HG03378 (cell line): ENCODE data around the gene SMCR8.
"Not testable (repeated sequence)": the region's sequence is repeated elsewhere in the genome, so short reads cannot be mapped to it uniquely, and the experiment has no call there.

ENCODE experiments used
- ATAC-seq: cut with Tn5 transposase; IDR thresholded peaks from one replicate; pipeline ENCODE4 v1.9.1; 2021; ENCODE audit warnings: mild to moderate bottlenecking, moderate library complexity; ENCODE audit not compliant: unreplicated experiment

Gene SMCR8

GRCh38 chr17:18314731-18315561, at the start of gene SMCR8, which contains the start of gene TOP3A:
Gene SMCR8 (plus strand): TSS chr17:18315293. CDS start chr17:18315790, 497 bp downstream.
Gene TOP3A (minus strand): TSS chr17:18314994. CDS start chr17:18314778, 216 bp downstream.
- peak; percentile 57 for ATAC-seq

GRCh38 chr17:18267366-18267765, 47.7 kb upstream of the SMCR8 start:
- no peak for ATAC-seq

DNA sequence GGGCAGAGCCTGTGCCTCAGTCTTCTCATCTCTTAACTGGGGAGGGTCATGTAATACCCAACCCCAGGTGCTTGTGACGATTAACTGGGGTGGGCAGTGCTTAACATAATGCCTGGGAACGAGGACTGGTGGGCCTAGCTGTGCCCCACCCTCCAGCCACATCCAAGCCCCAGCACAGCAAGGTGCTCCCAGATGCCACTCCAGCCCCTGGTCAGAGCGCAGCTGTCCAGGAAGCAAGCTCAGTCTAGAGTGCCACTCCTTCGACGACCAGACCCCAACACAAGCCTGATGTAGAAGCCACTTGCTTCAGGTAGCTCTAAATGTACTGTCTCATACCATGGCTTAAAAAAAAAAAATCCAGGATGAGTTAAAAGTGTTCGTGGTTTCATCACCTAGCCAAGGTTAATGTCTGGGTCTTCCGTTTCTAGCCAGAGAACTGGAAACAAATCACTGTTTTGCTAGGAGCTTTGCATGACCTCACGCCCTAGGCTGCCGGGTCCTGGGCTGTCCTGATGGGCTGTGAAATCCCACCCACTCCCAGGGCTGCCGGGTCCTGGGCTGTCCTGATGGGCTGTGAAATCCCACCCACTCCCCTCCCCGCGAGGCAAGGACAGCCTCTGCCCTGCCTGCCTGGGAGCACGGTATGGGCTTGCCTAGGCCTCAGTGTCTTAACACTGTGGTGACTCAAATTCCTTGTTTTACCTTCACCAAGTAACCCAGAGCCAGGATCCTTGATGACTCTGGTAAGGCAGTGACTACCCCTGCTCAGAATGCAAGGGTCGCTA, 47.0 kb upstream of the SMCR8 start:
- no peak for ATAC-seq

GRCh38 chr17:18270046-18270931, 44.8 kb upstream of the SMCR8 start:
- ATAC-seq: no peak

- no peak for ATAC-seq
Measured at GRCh38 chr17:18277076-18277475, 38.0 kb upstream of the SMCR8 start.

- ATAC-seq: no peak
Measured at GRCh38 chr17:18278867-18279266, 36.2 kb upstream of the SMCR8 start.

DNA sequence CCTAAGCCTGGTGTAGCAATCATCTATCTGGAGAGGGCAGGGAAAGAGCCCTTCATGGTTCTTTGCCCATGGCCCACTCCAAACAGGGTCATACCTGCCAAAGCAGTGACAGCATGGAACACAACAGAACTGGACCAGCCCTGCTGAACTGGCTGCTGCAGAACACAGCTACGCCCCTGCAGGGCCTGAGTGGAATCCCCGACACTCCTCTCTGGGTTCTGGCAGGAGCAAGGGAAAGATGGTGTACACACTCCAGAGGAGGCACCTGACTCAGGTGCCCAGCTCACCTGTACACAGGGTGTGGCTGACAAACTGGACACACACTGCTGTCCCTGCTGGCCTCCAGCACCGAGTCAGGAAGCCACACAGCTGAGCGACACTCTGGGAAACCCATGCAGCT, 34.8 kb upstream of the SMCR8 start:
- ATAC-seq: no peak

GRCh38 chr17:18280766-18281371, 34.2 kb upstream of the SMCR8 start:
- no peak for ATAC-seq

- no peak for ATAC-seq
Measured at GRCh38 chr17:18281788-18282187, 33.3 kb upstream of the SMCR8 start.

- no peak for ATAC-seq
Measured at GRCh38 chr17:18285296-18285695, 29.8 kb upstream of the SMCR8 start.

DNA sequence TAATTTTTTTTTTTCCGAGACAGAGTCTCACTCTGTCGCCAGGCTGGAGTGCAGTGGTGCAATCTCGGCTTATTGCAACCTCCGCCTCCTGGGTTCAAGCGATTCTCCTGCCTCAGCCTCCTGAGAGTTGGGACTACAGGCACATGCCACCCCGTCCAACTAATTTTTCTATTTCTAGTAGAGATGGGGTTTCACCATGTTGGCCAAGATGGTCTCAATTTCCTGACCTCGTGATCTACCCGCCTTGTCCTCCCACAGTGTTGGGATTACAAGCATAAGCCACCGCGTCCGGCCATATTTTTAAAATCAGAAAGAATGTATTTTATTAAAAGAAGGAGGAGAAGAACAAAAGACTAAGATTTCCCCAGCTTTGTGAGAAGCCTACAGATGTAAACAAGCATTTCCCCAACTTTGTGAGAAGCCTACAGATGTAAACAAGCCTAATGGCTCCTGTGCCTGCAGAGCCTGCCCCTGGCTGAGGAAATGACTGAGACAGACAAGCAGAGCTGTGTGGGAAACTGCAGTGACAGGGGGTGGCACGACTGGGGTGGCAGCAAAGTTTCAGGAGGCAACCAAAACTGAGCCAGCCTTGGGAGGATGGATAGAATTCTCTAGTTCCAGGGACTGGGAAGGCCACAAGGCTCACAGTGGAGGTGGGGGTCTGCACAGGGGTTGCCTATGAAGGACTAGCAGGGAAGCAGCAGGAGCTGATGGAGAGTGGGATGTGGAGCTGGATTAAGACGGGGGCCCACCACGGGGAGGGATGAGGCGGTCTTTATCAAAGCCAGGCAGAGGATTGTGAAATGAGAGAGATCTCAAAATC, 23.2 kb upstream of the SMCR8 start:
- ATAC-seq: no peak

DNA sequence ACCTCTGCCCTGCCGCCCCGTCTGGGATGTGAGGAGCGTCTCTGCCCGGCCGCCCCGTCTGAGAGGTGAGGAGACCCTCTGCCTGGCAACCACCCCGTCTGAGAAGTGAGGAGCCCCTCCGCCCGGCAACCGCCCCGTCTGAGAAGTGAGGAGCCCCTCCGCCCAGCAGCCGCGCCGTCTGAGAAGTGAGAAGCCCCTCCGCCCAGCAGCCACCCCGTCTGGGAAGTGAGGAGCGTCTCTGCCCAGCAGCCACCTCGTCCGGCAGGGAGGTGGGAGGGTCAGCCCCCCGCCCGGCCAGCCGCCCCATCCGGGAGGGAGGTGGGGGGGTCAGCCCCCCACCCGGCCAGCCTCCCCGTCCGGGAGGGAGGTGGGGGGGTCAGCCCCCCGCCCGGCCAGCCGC, 17.0 kb upstream of the SMCR8 start:
- not testable (repeated sequence) for ATAC-seq

DNA sequence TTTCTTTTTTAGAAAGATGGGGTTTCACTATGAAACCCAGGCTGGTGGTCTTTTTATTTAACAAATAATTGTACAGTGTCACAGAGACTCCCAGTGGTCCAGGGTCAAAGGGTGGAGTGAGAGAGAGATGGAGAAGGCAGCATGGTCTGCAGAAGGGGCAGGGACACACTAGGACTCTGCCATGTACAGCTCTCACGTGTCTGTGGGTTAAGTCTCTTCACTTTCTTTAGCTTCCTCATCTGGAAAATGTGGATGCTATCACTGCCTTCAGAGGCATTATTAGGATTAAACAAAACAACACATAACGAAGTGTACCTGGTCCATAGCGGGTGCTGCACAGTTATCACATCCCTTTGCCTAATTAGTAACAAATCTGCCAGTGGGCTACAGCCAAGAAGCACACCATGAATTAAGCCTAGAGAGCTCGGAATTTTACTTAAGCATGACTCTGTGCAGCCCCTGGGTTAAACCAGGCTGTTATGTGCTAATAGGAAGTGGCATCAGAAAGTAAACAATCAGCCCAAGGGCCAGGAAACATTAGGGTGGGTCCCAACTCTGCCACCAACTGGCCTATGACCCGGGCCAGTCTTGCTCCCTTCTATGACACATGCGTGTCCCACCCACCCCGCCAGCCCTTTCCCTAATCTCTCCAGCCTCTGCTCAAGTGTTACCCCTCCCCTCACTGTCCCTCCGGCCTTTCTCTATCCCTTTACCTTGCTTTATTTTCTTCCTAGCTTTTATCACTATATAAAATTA, 14.2 kb upstream of the SMCR8 start:
- no peak for ATAC-seq

DNA sequence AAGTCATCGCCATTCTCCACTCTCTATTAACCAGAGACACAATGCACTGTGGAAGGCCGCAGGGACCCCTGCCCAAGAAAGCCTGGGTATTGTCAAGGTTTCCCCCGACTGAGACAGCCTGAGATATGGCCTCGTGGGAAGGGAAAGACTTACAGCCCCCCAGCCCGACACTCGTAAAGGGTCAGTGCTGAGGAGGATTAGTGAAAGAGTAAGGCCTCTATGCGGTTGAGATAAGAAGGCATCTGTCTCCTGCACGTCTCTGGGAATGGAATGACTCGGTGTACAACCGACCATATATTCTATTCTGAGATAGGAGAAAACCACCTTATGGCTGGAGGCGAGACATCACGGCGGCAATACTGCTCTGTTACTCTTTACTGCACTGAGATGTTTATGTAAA, 11.9 kb upstream of the SMCR8 start:
- not testable (repeated sequence) for ATAC-seq

GRCh38 chr17:18309202-18309601, 5.9 kb upstream of the SMCR8 start:
- ATAC-seq: no peak

GRCh38 chr17:18314059-18314730, 898 bp upstream of the SMCR8 start:
- peak; percentile 18 for ATAC-seq

- no peak for ATAC-seq
Measured at GRCh38 chr17:18315562-18315922, 449 bp downstream of the SMCR8 start.

DNA sequence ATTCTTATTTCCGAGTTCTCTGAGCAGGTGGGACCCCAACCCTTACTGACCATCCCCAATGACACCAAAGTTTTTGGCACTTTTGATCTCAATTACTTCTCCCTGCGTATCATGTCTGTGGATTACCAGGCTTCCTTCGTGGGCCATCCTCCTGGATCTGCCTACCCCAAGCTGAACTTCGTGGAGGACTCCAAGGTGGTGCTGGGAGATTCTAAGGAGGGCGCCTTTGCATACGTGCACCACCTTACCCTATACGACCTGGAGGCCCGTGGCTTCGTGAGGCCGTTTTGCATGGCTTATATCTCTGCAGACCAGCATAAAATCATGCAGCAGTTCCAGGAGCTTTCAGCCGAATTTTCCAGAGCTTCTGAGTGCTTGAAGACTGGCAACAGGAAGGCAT, 868 bp downstream of the SMCR8 start:
- ATAC-seq: no peak

- ATAC-seq: no peak
Measured at GRCh38 chr17:18318117-18318516, 3.0 kb downstream of the SMCR8 start.
